Measurements from ENCODE around the gene FGA.

FGA gene

DNA sequence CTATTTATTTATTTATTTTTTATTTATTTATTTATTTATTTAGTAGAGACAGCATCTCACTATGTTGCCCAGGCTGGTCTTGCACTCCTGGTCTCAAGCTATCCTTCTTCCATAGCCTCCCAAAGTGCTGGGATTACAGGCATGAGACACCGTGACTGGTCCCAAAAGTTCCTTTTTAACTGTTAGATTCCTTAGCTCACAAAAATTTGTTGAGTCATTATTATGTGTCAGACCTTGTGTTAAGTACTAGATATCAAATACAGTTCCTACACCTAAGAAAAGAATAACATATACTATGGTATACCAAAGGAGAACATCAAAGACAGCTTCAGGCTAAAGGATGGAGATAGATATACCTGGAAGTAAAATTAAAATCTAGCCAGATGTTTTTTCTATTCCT is 11.6 kb downstream of the FGA start:
- no peak for DNase-seq

DNA sequence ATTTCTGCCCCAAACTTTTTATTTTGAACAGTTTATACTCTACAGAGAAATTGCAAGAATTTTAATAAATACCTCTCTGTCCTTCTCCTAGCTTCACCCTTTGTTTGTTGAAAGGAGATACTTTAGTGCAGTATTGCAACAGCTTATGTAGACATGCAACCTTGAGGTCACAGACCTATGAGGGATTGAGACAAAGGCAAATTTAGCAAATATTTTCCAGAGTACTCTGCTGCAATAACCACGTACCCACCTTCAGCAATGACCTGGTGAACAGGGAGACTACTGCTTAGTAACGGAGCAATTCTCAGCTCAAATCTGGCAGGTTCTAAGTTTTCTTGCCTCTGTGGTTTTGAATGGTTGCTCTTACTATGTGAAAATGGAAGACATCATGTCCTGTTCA is 13.2 kb downstream of the FGA start:
- DNase-seq: no peak

DNA sequence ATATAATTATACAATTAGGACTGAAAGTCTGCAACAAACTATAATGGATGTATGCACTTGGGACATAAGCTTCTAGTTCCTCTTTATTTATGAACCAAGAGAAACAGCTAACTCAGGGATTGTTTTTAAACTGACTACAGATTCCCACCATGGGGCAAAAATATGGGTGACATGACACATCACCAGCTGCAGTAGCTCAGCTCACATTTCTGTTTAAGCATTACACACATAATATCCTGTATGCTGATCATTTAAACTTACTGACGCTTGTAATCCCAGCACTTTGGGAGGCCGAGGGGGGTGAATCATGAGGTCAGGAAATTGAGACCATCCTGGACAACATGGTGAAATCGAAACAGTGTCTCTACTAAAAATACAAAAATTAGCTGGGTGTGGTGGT is 16.2 kb downstream of the FGA start:
- DNase-seq: no peak

DNA sequence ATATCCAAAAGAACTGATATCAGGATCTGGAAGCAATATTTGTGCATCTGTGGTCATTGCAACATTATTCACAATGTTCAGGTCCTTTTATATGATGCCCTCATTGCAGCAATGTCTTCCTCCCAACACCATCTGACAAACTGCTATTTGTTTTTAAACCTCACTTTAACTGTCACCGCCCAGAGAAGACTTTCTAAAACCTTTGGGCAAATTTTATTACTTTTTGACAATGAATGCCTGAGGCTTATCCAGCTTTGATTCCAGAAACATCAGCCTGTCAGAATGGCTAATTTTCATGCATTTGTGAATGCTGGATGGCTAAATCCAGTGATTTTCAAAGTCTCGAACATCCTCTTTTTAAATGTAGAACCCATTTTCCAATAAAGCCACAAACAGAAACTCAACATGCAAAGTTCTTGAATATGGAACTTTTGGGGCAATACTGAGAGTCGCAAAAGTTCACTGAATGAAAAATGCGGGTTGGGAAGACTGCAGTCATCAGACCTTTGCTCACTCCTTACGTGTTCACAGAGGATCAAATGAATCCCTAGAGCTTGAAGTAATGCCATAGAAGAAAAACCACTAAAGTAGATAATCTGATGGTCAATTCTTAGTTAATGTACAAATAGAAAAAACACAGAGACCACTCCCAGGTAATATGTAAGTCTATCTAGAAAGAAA is 17.2 kb downstream of the FGA start:
- DNase-seq: no peak

DNA sequence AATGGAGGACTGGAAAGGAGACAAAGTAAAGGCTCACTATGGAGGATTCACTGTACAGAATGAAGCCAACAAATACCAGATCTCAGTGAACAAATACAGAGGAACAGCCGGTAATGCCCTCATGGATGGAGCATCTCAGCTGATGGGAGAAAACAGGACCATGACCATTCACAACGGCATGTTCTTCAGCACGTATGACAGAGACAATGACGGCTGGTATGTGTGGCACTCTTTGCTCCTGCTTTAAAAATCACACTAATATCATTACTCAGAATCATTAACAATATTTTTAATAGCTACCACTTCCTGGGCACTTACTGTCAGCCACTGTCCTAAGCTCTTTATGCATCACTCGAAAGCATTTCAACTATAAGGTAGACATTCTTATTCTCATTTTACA is 21.0 kb downstream of the FGA start:
- DNase-seq: no peak

DNA sequence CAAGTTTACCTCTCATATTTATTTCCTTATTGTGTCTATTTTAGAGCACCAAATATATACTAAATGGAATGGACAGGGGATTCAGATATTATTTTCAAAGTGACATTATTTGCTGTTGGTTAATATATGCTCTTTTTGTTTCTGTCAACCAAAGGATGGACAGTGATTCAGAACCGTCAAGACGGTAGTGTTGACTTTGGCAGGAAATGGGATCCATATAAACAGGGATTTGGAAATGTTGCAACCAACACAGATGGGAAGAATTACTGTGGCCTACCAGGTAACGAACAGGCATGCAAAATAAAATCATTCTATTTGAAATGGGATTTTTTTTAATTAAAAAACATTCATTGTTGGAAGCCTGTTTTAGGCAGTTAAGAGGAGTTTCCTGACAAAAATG is 21.5 kb downstream of the FGA start:
- DNase-seq: no peak

DNA sequence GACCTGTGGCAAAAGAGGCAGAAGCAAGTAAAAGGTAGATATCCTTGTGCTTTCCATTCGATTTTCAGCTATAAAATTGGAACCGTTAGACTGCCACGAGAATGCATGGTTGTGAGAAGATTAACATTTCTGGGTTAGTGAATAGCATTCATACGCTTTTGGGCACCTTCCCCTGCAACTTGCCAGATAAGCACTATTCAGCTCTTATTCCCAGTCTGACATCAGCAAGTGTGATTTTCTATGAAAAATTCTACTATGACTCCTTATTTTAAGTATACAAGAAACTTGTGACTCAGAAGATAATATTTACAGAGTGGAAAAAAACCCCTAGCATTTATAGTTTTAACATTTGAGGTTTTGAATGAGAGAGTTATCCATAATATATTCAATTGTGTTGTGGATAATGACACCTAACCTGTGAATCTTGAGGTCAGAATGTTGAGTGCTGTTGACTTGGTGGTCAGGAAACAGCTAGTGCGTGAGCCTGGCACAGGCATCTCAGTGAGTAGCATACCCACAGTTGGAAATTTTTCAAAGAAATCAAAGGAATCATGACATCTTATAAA is 23.8 kb downstream of the FGA start:
- no peak for DNase-seq

DNA sequence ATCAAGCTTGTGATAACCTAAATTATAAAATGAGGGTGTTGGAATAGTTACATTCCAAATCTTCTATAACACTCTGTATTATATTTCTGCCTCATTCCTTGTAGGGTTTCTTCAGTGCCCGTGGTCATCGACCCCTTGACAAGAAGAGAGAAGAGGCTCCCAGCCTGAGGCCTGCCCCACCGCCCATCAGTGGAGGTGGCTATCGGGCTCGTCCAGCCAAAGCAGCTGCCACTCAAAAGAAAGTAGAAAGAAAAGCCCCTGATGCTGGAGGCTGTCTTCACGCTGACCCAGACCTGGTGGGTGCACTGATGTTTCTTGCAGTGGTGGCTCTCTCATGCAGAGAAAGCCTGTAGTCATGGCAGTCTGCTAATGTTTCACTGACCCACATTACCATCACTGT is 24.8 kb downstream of the FGA start:
- DNase-seq: no peak

DNA sequence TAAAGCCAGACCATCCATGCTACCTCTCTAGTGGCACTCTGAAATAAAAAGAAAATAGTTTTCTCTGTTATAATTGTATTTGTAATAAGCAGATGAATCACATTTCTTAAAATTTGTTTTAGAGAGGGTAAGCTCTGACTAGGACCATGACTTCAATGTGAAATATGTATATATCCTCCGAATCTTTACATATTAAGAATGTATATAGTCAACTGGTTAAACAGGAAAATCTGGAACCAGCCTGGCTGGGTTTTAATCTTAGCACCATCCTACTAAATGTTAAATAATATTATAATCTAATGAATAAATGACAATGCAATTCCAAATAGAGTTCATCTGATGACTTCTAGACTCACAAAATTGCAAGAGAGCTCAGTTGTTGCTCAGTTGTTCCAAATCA is 26.2 kb downstream of the FGA start:
- DNase-seq: no peak

DNA sequence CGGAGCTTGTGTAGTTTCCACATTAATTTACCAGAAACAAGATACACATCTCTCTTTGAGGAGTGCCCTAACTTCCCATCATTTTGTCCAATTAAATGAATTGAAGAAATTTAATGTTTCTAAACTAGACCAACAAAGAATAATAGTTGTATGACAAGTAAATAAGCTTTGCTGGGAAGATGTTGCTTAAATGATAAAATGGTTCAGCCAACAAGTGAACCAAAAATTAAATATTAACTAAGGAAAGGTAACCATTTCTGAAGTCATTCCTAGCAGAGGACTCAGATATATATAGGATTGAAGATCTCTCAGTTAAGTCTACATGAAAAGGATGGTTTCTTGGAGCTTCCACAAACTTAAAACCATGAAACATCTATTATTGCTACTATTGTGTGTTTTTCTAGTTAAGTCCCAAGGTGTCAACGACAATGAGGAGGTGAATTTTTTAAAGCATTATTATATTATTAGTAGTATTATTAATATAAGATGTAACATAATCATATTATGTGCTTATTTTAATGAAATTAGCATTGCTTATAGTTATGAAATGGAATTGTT is 27.8 kb downstream of the FGA start, which contains the start of gene FGB:
Gene FGB (plus strand): TSS at position 315 of the 558 bp plus-strand sequence. CDS start 8 bp downstream, at position 323.
- no peak for DNase-seq

DNA sequence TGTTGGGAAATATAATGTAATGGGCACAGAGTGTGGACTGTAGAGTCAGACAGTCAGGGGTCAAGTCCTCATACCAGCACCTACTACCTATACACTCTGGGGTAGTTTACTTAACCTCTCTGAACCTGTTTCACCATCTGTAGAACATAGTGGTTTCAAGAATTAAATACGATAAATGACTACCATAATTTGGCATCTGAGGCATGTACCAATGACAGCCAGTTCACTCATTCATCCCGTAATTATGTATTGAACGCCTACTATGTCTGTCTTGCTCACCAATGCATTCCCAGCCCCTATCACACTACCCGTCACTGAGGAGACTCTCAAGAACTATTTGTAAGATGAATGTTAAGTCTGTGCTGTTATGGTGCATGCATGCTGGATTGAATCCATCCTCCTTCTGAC is 29.7 kb downstream of the FGA start:
- no peak for DNase-seq

DNA sequence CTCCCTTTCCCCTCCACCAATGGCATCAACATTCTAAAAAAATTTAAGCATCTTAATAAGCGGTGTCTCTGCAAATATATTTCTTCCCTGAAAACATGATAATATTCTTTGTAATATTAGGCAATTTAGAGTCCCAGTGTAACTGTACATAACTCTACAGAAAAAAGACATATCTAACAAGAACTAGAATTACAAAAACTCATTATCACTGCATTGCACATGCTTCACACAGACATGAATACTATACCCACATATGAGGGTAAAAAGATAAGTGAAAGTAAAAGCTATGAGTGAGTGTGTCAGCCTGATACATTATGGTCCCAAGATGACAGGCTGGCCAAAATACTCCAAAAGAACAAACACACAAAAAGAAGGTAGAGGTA is 30.1 kb downstream of the FGA start:
- DNase-seq: no peak

DNA sequence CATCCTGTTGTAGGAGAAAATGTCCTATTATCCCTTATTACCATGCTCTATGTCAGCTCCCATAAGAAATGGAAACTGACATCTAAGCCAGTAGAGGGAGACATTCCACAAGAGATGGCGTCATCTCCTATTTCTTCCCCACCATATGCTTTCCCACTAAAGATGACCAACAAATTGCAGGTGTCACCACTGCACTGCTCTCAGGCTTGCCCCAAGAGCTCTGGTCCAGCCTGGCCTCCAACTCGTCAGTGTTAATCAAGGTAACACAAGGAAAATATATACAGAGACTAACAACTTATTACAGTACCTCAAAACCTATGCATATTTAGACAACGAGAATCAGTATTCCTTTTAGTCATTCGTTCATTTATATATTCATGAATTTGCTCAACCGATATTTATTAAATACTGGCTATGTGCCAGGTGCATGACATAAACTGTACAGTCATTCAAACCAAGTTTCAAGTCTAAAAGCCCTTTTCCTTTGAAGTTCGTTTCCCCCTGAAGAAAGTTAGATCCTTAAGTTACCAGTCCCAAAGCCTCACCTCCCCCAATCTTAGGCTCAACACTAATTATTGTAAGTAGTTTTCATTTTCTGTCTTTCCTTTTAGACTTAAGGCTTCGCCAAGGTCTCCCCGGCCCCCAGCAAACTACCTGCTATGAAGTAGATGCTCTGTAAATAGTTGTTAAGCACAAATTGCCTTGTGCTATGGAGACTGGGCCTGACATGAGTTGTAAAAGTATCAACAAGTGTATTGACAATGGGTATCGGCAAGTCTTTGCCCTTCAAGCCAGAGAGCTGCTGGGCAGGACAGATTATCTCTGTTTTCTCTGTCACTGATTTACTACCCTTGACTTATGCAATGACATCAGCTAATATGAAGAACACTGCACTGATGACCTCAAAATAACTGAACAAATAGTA is 30.8 kb downstream of the FGA start:
- DNase-seq: no peak

DNA sequence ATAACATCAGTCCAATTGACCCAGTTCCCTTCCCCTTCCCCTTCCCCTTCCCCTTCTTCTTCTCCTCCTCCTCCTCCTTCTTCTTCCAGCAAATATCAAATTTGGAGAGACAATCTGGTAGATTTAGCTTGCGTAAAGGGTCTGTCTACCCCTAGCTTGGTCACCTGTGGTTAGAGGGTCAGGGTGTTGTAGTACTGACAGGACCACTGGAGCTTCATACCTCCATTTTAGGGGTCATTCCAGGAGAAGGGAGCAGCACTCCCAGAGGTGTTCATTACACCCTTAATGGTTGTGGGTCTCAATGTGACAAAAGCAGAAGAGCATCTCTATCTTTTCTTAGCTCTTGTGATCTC is 31.4 kb downstream of the FGA start:
- DNase-seq: no peak

DNA sequence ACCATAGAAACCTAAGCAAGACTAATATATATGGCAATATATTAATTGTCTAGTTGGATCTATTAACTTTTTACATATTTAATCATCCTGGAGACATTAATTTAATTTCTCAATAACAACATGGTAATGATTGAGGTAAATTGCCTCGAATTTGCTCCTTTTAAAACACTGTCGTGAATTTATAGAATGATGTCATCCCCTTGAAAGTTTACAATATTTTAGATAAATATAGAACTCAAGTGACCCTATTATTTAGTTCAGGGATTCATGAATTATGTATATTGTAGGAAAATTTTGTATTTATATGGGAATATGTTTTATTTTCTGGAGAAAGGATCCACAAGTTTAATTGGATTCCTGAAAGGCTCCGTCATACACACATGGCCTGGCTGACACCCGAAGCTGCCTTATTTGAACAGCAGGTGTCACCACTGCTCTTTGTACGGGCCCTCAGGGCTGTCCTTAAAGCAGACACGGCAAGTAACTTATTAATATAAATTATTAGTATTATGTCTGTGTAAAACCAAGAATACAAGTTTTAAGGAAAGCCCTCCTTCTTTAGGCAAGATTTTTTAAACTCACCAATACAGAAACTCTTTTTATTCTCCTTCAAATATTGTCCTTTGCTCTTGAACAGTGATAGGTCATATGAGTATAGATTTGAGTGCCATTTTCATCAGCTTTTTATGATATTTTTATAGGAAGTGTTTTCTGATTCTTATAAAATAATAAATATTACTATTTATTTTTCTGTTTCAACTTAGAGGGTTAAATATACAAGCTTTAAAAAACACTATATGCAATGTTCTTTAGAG is 38.5 kb downstream of the FGA start:
- DNase-seq: no peak

DNA sequence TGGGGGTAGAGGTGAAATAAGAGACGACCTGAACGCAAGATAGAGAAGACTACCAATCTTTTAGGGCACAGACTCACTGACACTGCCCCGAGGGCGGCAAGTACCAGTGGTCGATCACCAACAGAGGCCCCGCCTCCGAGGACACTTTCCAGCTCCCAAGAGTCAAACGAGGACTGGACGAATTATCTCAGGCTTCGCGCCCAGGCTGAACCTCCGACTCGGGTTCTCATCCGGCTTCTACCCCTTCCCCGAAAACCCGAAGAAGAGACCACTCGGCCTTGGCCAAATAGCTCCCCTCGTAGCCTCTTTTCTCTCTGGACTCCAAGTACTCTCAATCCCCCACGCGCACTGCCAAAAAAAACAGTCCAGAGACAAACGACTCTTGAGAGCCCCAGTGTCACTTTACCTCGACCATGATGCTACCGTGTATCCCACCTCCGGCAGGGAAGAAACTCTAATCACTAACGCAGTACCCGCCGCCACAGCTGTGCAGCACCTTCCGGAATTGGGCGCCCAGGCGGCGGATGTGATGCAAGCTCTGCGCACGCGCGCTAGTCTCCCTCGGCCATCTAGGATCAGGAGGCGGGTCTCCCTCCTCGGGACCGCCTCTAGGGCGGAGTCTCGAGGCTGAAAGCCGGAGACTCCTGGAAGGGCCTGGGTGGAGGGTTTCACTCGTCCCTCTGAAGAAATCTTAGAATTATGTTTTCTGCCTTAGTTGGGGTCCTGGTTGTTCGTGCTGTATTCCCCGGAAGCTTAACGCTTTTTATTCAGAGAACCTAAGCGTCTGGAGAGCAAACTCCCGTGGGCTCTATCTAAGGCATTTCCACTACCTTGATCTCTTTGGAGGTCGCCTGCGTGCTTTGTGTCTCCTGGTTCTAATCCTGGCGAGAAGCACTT is 40.4 kb downstream of the FGA start, which contains the start of gene PLRG1:
Gene PLRG1 (minus strand): TSS at position 507 of the 897 bp plus-strand sequence. CDS start 92 bp downstream, at position 415.
- peak; percentile 36 for DNase-seq

DNA sequence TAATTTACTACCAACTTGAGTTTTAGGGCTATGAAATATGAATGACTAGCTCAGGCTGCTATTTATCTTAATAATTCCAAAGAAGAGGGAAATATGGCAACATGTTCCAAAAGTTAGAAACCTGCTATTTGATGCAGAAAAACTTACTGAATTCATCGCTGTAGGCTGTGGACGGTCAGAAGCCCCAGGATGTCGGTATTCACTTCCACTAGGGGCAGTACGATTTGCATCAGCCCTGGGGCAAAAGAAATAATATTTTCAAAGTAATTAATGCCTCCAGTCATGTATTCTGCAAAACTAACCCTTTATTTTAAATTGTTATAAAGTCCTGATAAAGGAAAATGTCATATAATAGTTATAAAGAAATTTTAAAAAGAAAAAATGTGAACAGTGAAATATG is 44.9 kb downstream of the FGA start:
- DNase-seq: no peak

DNA sequence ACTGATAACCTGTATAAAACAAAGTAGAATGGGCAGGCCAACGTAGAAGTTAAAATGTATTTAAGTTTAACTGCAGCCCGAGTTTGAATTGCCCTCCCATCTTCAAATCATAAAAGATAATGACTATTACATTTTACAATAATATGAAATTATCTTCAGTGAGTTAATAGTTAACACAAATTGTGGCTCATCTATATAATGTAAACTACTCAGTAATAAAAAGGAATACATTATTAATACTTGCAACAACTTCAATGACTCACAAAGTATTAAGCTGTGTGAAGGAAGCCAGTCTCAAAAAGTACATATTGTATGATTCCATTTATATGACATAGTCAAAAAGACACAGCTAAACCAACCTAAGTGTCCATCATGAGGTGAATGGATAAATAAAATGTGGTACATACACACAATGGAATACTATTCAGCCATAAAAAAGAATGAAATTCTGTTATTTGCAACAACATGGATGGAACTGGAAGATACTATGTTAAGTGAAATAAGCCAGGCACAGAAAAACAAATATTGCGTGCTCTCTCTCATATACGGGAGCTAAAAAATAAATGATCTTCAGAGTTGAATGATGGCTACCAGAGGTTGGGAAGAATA is 48.2 kb downstream of the FGA start:
- DNase-seq: no peak
